HepG2 (cell line): Measurements from ENCODE around the gene BTBD6.

Source experiments
- NFYB ChIP-seq: sonication (generic); formaldehyde crosslinking; IDR thresholded peaks from 2 replicates; pipeline ENCODE4 v1.4.0; 2020; ENCODE audit warnings: missing genetic modification reagents
- REPIN1 ChIP-seq: sonication (generic); formaldehyde crosslinking; IDR thresholded peaks from 2 replicates; pipeline ENCODE4 v1.8.0; 2022; ENCODE audit warnings: missing genetic modification reagents, low read depth, mild to moderate bottlenecking, borderline replicate concordance
- SMAD1 ChIP-seq: sonication (generic); formaldehyde crosslinking; IDR thresholded peaks from 2 replicates; pipeline ENCODE4 v1.4.0; 2020; ENCODE audit warnings: missing genetic modification reagents, low read depth, mild to moderate bottlenecking, borderline replicate concordance
- SRF ChIP-seq: IDR thresholded peaks from 2 replicates; pipeline ENCODE4 v1.6.1; 2011; ENCODE audit warnings: mild to moderate bottlenecking, low read depth, low read length, moderate library complexity
- ZNF446 ChIP-seq: sonication (generic); formaldehyde crosslinking; IDR thresholded peaks from 2 replicates; pipeline ENCODE4 v1.5.0; 2020; ENCODE audit warnings: mild to moderate bottlenecking, missing genetic modification reagents
- ZNF530 ChIP-seq: sonication (generic); formaldehyde crosslinking; IDR thresholded peaks from 2 replicates; pipeline ENCODE4 v1.5.0; 2020; ENCODE audit warnings: low read depth, mild to moderate bottlenecking, missing genetic modification reagents
- TF ChIP-seq, protein P1 (sequence below): sonication (generic); formaldehyde crosslinking; IDR thresholded peaks from 2 replicates; pipeline ENCODE4 v1.5.0; 2020; ENCODE audit warnings: mild to moderate bottlenecking, missing genetic modification reagents, moderate library complexity

DNA sequence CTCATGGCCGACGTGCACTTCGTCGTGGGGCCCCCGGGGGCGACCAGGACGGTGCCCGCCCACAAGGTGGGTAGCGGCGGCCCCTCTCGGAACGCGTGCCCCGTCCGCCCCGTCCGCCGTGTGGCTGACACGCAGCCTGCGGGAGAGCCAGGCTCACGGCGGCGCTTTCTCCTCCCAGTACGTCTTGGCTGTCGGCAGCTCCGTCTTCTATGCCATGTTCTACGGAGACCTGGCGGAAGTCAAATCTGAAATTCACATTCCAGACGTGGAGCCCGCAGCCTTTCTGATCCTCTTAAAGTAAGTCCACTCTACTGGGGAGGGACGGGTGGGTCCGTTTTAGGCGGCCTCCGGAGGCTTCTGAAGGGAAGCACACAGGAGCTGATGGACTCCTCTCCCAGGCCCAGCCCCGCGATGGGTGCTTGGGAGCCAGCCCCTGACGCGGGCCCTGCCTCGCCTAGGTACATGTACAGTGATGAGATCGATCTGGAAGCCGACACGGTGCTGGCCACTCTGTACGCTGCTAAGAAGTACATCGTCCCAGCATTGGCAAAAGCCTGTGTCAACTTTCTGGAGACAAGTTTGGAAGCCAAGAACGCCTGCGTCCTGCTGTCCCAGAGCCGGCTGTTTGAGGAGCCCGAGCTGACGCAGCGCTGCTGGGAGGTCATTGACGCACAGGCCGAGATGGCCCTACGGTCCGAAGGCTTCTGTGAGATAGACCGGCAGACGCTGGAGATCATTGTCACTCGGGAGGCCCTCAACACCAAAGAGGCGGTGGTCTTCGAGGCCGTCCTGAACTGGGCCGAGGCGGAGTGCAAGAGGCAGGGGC is 1.1 kb downstream of the BTBD6 start:
- TF ChIP-seq ZNF530 (CRISPR knock-in tag) (no peak), SRF (no peak), REPIN1 (CRISPR knock-in tag) (no peak), NFYB (CRISPR knock-in tag) (no peak), SMAD1 (CRISPR knock-in tag) (no peak), ZNF446 (CRISPR knock-in tag) (no peak)
- TF ChIP-seq, protein P1, sequence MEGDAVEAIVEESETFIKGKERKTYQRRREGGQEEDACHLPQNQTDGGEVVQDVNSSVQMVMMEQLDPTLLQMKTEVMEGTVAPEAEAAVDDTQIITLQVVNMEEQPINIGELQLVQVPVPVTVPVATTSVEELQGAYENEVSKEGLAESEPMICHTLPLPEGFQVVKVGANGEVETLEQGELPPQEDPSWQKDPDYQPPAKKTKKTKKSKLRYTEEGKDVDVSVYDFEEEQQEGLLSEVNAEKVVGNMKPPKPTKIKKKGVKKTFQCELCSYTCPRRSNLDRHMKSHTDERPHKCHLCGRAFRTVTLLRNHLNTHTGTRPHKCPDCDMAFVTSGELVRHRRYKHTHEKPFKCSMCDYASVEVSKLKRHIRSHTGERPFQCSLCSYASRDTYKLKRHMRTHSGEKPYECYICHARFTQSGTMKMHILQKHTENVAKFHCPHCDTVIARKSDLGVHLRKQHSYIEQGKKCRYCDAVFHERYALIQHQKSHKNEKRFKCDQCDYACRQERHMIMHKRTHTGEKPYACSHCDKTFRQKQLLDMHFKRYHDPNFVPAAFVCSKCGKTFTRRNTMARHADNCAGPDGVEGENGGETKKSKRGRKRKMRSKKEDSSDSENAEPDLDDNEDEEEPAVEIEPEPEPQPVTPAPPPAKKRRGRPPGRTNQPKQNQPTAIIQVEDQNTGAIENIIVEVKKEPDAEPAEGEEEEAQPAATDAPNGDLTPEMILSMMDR (CRISPR knock-in tag) = no peak
